CD4-positive, alpha-beta T cell treated with Interleukin-15 for 1 hour (primary cell): Measurements from ENCODE around the gene TTLL7.

Experiments
- DNase-seq: peaks from one replicate; pipeline ENCODE4 v3.0.0-alpha.2; 2020

Gene TTLL7

GRCh38 chr1:83857716-83858115 is 141.2 kb downstream of the TTLL7 start:
- no peak for DNase-seq

GRCh38 chr1:83857103-83857502 is 141.8 kb downstream of the TTLL7 start:
- DNase-seq = no peak

- no peak for DNase-seq
These were observed 142.6 kb downstream of the TTLL7 start for GRCh38 chr1:83856381-83856780.

GRCh38 chr1:83854456-83854855 is 144.5 kb downstream of the TTLL7 start:
- no peak for DNase-seq

GRCh38 chr1:83850834-83851233 is 148.1 kb downstream of the TTLL7 start:
- no peak for DNase-seq

- DNase-seq = no peak
These were observed 149.5 kb downstream of the TTLL7 start for GRCh38 chr1:83849191-83850061.

- DNase-seq = no peak
These were observed 152.8 kb downstream of the TTLL7 start for GRCh38 chr1:83846138-83846537.

- DNase-seq = no peak
These were observed 153.4 kb downstream of the TTLL7 start for GRCh38 chr1:83845437-83846071.

GRCh38 chr1:83844546-83844945 is 154.4 kb downstream of the TTLL7 start:
- no peak for DNase-seq

GRCh38 chr1:83839566-83840173 is 159.3 kb downstream of the TTLL7 start:
- DNase-seq = no peak

- DNase-seq = no peak
These were observed 160.4 kb downstream of the TTLL7 start for GRCh38 chr1:83838573-83838972.

GRCh38 chr1:83836543-83836942 is 162.4 kb downstream of the TTLL7 start:
- no peak for DNase-seq

GRCh38 chr1:83834621-83835264 is 164.2 kb downstream of the TTLL7 start:
- no peak for DNase-seq

GRCh38 chr1:83832194-83832593 is 166.7 kb downstream of the TTLL7 start:
- no peak for DNase-seq

GRCh38 chr1:83829106-83829505 is 169.8 kb downstream of the TTLL7 start:
- peak; percentile 16 for DNase-seq

GRCh38 chr1:83828456-83828855 is 170.5 kb downstream of the TTLL7 start:
- DNase-seq = no peak

GRCh38 chr1:83827741-83828140 is 171.2 kb downstream of the TTLL7 start:
- DNase-seq = no peak

- DNase-seq = no peak
These were observed 176.7 kb downstream of the TTLL7 start for GRCh38 chr1:83822208-83822607.

GRCh38 chr1:83819436-83819835 is 179.5 kb downstream of the TTLL7 start:
- no peak for DNase-seq

- peak; percentile 64 for DNase-seq
These were observed 180.0 kb downstream of the TTLL7 start for GRCh38 chr1:83818916-83819315.

GRCh38 chr1:83816836-83817235 is 182.1 kb downstream of the TTLL7 start:
- no peak for DNase-seq

- no peak for DNase-seq
These were observed 183.6 kb downstream of the TTLL7 start for GRCh38 chr1:83815330-83815729.
